ENCODE results near the gene OGFR. TPM values are rescaled to one million over a fixed set of nuclear protein-coding genes. Genes with fewer than 3 reads are reported as not detected.

Gene OGFR
- total RNA-seq, 1 experiment from 2014 or later: 73.6 TPM

DNA sequence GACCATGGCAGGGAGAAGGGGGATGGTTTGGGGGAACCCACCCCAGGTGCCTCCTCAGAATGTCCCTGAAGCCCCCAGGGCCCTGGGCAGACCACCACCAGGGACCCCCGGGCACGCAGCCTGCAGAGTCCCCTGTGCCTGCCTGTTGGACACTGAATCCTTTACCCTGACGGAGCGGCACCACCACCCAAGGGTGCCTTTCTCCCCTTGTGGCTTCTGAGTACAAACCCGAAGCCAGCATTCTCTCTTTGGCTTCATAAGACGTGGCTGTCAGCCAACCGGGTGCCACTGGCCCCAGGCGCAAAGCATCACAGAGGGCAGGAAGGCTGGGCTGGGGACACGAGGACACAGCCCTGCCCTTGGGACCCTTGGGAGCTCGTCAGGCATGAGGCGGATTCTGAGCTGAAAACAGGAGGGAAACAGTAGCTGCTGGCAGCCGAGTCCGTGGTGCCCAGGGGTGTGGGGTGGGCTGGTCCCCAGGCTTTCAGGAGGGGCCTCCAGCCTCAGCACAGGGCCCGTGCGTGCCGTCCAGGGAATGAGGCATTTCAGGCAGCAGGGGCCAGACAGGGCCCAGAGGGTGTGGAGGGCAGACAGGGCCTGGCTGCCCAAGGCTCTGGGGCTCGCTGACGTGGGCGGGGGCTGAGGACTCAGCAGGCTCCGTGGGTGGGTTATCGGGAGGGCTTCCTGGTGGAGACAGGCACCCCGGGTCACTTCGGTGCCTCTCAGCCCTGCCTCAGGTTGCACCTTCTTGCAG, 15.8 kb downstream of the OGFR start:
- peaks cover 67 to 81% of the 10 kb centered on the region in 2 experiments for H3K4me1 ChIP-seq (ENCODE audit: control insufficient read depth in 1 of 2, insufficient read depth in 2 of 2, low read length in 2 of 2)
- TF ChIP-seq SP1 (IDR thresholded peaks at IDR 0.05; ENCODE audit: low read depth) (no peak), EZH2 (IDR thresholded peaks at IDR 0.05) (no peak), ZNF274 (IDR thresholded peaks at IDR 0.05; ENCODE audit: low read depth, low read length) (no peak), JUND (IDR thresholded peaks at IDR 0.05) (no peak), CEBPB (IDR thresholded peaks at IDR 0.05; ENCODE audit: low read depth) (no peak), YY1 (IDR thresholded peaks at IDR 0.05; ENCODE audit: extremely low read depth, insufficient replicate concordance, low read depth, low read length) (no peak), ELF1 (IDR thresholded peaks at IDR 0.05; ENCODE audit: borderline replicate concordance, low read depth) (no peak), FOSL1 (IDR thresholded peaks at IDR 0.05; ENCODE audit: low read depth) (no peak), SIN3A (IDR thresholded peaks at IDR 0.05; ENCODE audit: low read depth) (no peak)
- TF ChIP-seq, protein P1, sequence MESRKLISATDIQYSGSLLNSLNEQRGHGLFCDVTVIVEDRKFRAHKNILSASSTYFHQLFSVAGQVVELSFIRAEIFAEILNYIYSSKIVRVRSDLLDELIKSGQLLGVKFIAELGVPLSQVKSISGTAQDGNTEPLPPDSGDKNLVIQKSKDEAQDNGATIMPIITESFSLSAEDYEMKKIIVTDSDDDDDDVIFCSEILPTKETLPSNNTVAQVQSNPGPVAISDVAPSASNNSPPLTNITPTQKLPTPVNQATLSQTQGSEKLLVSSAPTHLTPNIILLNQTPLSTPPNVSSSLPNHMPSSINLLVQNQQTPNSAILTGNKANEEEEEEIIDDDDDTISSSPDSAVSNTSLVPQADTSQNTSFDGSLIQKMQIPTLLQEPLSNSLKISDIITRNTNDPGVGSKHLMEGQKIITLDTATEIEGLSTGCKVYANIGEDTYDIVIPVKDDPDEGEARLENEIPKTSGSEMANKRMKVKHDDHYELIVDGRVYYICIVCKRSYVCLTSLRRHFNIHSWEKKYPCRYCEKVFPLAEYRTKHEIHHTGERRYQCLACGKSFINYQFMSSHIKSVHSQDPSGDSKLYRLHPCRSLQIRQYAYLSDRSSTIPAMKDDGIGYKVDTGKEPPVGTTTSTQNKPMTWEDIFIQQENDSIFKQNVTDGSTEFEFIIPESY (IDR thresholded peaks at IDR 0.05; ENCODE audit: extremely low read depth, insufficient replicate concordance, low read length): no peak
- H3K27ac ChIP-seq (ENCODE audit: low read depth, low read length): peak overlapping the region; percentile 72; the same call in 1 of the 2 replicates
- H3K27me3 ChIP-seq (ENCODE audit: insufficient read depth, low read length): no peaks in the 10 kb centered on the region
- ChIA-PET RAD21 (ENCODE audit: low non-redundant PET in 1 of 2, low total read pairs in 2 of 2, uncharacterized antibody in 2 of 2, unreplicated experiment in 2 of 2) (no interaction called here), POLR2A (no interaction called here), CTCF (no interaction called here)
- no peak overlapping the region for H3K9ac ChIP-seq (ENCODE audit: low read length)
- no peaks in the 10 kb centered on the region for H3K9me3 ChIP-seq (ENCODE audit: control insufficient read depth in 1 of 2, insufficient read depth in 1 of 2, low read depth in 1 of 2, low read length in 2 of 2)
- no peaks in the 10 kb centered on the region for H4K20me1 ChIP-seq (ENCODE audit: insufficient read depth)
- no peaks in the 10 kb centered on the region for H3K79me2 ChIP-seq (ENCODE audit: insufficient read depth, low read length)
- no peak overlapping the region for H3K4me3 ChIP-seq (replicated peaks in 1 of 2; ENCODE audit: low read depth in 1 of 2, low read length in 2 of 2)
- H3K9me2 ChIP-seq (ENCODE audit: insufficient read depth): no peaks in the 10 kb centered on the region
- no TSS peak for BruUV-seq (replicated peaks)
- no peak for DNase-seq (ENCODE audit: low read depth, low spot score)
- H3K4me2 ChIP-seq (ENCODE audit: low read length): no peak overlapping the region
- intact Hi-C loops (cut with micrococcal nuclease): no loop called here
- no peaks in the 10 kb centered on the region for H3K36me3 ChIP-seq (ENCODE audit: control insufficient read depth in 1 of 2, insufficient read depth in 2 of 2, low read length in 2 of 2)
- H2AFZ ChIP-seq (ENCODE audit: low read depth, low read length, poor library complexity, severe bottlenecking): no peak overlapping the region
- no peak for ATAC-seq

Data from HCT116 (cell line).